Keratinocyte (primary cell): ENCODE data around the gene CAPN15.

ENCODE experiments used
- EZH2 ChIP-seq: IDR thresholded peaks from one replicate; pipeline ENCODE4 v1.6.1; 2012; ENCODE audit warnings: inconsistent platforms, mild to moderate bottlenecking, low read length, moderate library complexity
- TF ChIP-seq, protein P1 (sequence below), 3 experiments: IDR thresholded peaks in 1 of 3; conservative IDR thresholded peaks in 1 of 3; optimal IDR thresholded peaks in 1 of 3; 2 replicates in 2 of 3; 3 replicates in 1 of 3; pipeline versions ENCODE3 to v1.5.1; 2011; ENCODE audit warnings: low read length in 3 of 3, mild to moderate bottlenecking in 3 of 3, moderate library complexity in 2 of 3, control low read depth in 1 of 3, inconsistent platforms in 1 of 3; ENCODE audit not compliant: insufficient read depth in 2 of 3; ENCODE audit errors: extremely low read depth in 1 of 3

DNA sequence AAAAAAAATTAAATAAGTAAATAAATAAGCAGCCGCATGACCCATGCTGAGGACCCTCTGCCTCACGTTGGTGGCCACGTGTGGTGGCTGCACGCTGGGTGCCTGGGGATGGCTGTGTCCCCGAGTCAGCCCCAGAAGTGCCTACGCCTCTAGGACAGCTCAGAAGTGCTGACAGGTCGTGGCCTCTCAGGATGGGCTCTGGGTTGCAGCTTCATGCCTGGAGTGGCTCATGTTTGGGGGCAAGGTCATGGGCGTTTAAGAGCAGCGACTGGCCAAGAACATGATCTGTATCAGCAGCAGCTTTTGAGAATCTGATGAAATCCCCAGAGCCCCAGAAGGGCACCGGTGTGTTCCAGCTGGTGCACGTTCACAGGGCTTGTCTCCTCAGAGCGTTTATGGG, 26.8 kb upstream of the CAPN15 start:
- TF ChIP-seq, protein P1, sequence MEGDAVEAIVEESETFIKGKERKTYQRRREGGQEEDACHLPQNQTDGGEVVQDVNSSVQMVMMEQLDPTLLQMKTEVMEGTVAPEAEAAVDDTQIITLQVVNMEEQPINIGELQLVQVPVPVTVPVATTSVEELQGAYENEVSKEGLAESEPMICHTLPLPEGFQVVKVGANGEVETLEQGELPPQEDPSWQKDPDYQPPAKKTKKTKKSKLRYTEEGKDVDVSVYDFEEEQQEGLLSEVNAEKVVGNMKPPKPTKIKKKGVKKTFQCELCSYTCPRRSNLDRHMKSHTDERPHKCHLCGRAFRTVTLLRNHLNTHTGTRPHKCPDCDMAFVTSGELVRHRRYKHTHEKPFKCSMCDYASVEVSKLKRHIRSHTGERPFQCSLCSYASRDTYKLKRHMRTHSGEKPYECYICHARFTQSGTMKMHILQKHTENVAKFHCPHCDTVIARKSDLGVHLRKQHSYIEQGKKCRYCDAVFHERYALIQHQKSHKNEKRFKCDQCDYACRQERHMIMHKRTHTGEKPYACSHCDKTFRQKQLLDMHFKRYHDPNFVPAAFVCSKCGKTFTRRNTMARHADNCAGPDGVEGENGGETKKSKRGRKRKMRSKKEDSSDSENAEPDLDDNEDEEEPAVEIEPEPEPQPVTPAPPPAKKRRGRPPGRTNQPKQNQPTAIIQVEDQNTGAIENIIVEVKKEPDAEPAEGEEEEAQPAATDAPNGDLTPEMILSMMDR (optimal IDR thresholded peaks at IDR 0.05 in 1 of 3, IDR thresholded peaks at IDR 0.05 in 1 of 3, conservative IDR thresholded peaks at IDR 0.05 in 1 of 3; ENCODE audit: extremely low read depth in 1 of 3, insufficient read depth in 2 of 3, low read length in 3 of 3) = no peak
- TF ChIP-seq EZH2 = no peak
